Neural cell (in vitro differentiated cells): ENCODE measurements around the gene VPS8. TPM values are rescaled to one million over a fixed set of nuclear protein-coding genes. Genes with fewer than 3 reads are reported as not detected.
"Not testable (repeated sequence)": the region's sequence is repeated elsewhere in the genome, so short reads cannot be mapped to it uniquely, and the experiment has no call there.

Experiments used
- H2AFZ ChIP-seq: fragments of 200-600, 300-800 bp; sonication (generic), shearing (Covaris generic); 2 replicates; pipeline ENCODE4 v1.6.0; 2014; ENCODE audit warnings: low read depth, mild to moderate bottlenecking, antibody characterized with exemption, low read length, moderate library complexity
- H3F3A ChIP-seq: fragments of 200-600 bp; shearing (Covaris generic); 2 replicates; pipeline ENCODE4 v1.6.1; 2016; ENCODE audit warnings: mild to moderate bottlenecking, moderate library complexity, mixed read lengths, antibody characterized with exemption, low read length; ENCODE audit not compliant: insufficient read depth, poor library complexity, severe bottlenecking
- H3K27ac ChIP-seq: fragments of 200-600, 300-800 bp; sonication (generic), shearing (Covaris generic); 2 replicates; pipeline ENCODE4 v1.5.1; 2014; ENCODE audit warnings: mild to moderate bottlenecking, low read length, moderate library complexity
- H3K27me3 ChIP-seq: fragments of 300-800, 200-600 bp; sonication (generic), shearing (Covaris generic); 2 replicates; pipeline ENCODE4 v1.6.0; 2014; ENCODE audit warnings: mild to moderate bottlenecking, low read depth, low read length, moderate library complexity; ENCODE audit not compliant: insufficient read depth
- H3K36me3 ChIP-seq: fragments of 300-800, 200-600 bp; sonication (generic), shearing (Covaris generic); 2 replicates; pipeline ENCODE4 v1.5.1; 2014; ENCODE audit warnings: mild to moderate bottlenecking, antibody characterized with exemption, low read length, moderate library complexity; ENCODE audit not compliant: insufficient read depth
- H3K4me2 ChIP-seq: fragments of 300-800, 200-600 bp; sonication (generic), shearing (Covaris generic); 2 replicates; pipeline ENCODE4 v1.6.0; 2014; ENCODE audit warnings: mild to moderate bottlenecking, low read length
- H3K4me3 ChIP-seq: fragments of 300-800, 200-600 bp; sonication (generic), shearing (Covaris generic); 2 replicates; pipeline ENCODE4 v1.5.1; 2014; ENCODE audit warnings: mild to moderate bottlenecking, low read length, moderate library complexity
- H3K79me2 ChIP-seq: fragments of 200-600 bp; shearing (Covaris generic); replicated peaks from 2 replicates; pipeline ENCODE4 v1.6.0; 2014; ENCODE audit warnings: mild to moderate bottlenecking, low read length, moderate library complexity; ENCODE audit not compliant: insufficient read depth
- H3K9ac ChIP-seq: fragments of 300-800, 200-600 bp; sonication (generic), shearing (Covaris generic); 2 replicates; pipeline ENCODE4 v1.6.1; 2016; ENCODE audit warnings: mild to moderate bottlenecking, low read length, mixed read lengths
- H3K9me2 ChIP-seq: fragments of 200-600 bp; shearing (Covaris generic); 2 replicates; pipeline ENCODE4 v1.6.1; 2016; ENCODE audit warnings: mild to moderate bottlenecking, low read length, mixed read lengths; ENCODE audit not compliant: insufficient read depth
- H3K9me3 ChIP-seq: fragments of 200-600, 300-800 bp; sonication (generic), shearing (Covaris generic); 2 replicates; pipeline ENCODE4 v1.6.1; 2016; ENCODE audit warnings: mild to moderate bottlenecking, mixed run types, low read length, moderate library complexity, mixed read lengths
- H4K20me1 ChIP-seq: fragments of 200-600 bp; shearing (Covaris generic); 2 replicates; pipeline ENCODE4 v1.6.1; 2016; ENCODE audit warnings: mild to moderate bottlenecking, mixed run types; ENCODE audit not compliant: insufficient read depth
- EP300 ChIP-seq: fragments of 450-650 bp; conservative IDR thresholded peaks from 2 replicates; pipeline ENCODE4 v1.6.1; 2014; ENCODE audit warnings: antibody characterized with exemption, mild to moderate bottlenecking, moderate library complexity; ENCODE audit not compliant: poor library complexity, severe bottlenecking
- EZH2 ChIP-seq: fragments of 200-600, 300-800 bp; shearing (Covaris generic), sonication (generic); IDR thresholded peaks from 2 replicates; pipeline ENCODE4 v1.6.1; 2014; ENCODE audit warnings: antibody characterized with exemption, low read length, borderline replicate concordance, mild to moderate bottlenecking; ENCODE audit not compliant: insufficient read depth, poor library complexity, severe bottlenecking
- MXI1 ChIP-seq: fragments of 450-650 bp; conservative IDR thresholded peaks from 2 replicates; pipeline ENCODE4 v1.6.1; 2014; ENCODE audit warnings: antibody characterized with exemption, mild to moderate bottlenecking; ENCODE audit not compliant: poor library complexity, severe bottlenecking
- POLR2AphosphoS5 ChIP-seq: IDR thresholded peaks from 2 replicates; pipeline ENCODE4 v1.6.1; 2012
- RAD21 ChIP-seq: fragments of 450-650 bp; conservative IDR thresholded peaks from 2 replicates; pipeline ENCODE4 v1.6.1; 2014; ENCODE audit warnings: antibody characterized with exemption, mild to moderate bottlenecking, moderate library complexity
- SMC3 ChIP-seq: fragments of 450-650 bp; conservative IDR thresholded peaks from 2 replicates; pipeline ENCODE4 v1.6.1; 2014; ENCODE audit warnings: antibody characterized with exemption, mild to moderate bottlenecking, moderate library complexity; ENCODE audit not compliant: poor library complexity
- TAF1 ChIP-seq: IDR thresholded peaks from 2 replicates; pipeline ENCODE4 v1.6.1; 2012; ENCODE audit warnings: low read depth
- polyA plus RNA-seq: library from polyadenylated mRNA; depleted of rRNA; stranded (reverse); fragments of >200 nt; gene quantifications from 2 replicates; pipeline ENCODE4 v1.2.3, GENCODE V29; 2014
- TF ChIP-seq, protein P1 (sequence below): fragments of 450-650 bp; IDR thresholded peaks from 2 replicates; pipeline ENCODE4 v1.5.1; 2014; ENCODE audit warnings: antibody characterized with exemption, mild to moderate bottlenecking, moderate library complexity; ENCODE audit not compliant: poor library complexity, severe bottlenecking
- TF ChIP-seq, protein P2 (sequence below): IDR thresholded peaks from 2 replicates; pipeline ENCODE4 v1.6.1; 2012; ENCODE audit warnings: borderline replicate concordance

Gene VPS8
- polyA plus RNA-seq, 1 donor from 2014 or later, result 146 TPM

DNA sequence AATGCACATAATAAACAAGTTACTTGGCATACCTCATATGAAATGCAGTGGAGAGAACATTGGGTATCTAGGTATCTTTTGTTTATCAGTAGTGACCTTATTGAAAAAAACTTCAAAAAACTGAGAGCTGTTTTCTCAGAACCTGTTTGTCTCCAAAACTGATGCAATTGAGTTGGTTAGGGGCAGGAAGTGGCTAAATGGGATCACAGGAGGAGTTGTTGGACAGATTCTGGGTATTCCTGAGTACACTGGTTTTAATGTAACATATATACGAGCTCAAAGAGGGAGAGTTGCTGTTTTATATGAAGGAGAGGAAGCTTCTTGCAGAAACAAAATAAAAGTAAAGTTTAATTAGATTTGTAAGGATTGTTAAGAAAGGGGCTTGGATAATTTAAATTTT, 181.4 kb downstream of the VPS8 start:
- Histone ChIP-seq H3K9me2 (no peaks in the 10 kb centered on the region), H3F3A (no peaks in the 10 kb centered on the region), H3K9me3 (no peaks in the 10 kb centered on the region), H3K27ac (no peak overlapping the region), H3K36me3 (peaks cover 7% of the 10 kb centered on the region), H4K20me1 (no peaks in the 10 kb centered on the region), H2AFZ (no peak overlapping the region), H3K4me3 (no peak overlapping the region), H3K79me2 (no peaks in the 10 kb centered on the region), H3K4me2 (no peak overlapping the region), H3K27me3 (no peaks in the 10 kb centered on the region), H3K9ac (no peak overlapping the region)
- TF ChIP-seq SMC3 (no peak), MXI1 (no peak), EZH2 (no peak), TAF1 (no peak), RAD21 (no peak), POLR2AphosphoS5 (no peak), EP300 (no peak)
- TF ChIP-seq, protein P1, sequence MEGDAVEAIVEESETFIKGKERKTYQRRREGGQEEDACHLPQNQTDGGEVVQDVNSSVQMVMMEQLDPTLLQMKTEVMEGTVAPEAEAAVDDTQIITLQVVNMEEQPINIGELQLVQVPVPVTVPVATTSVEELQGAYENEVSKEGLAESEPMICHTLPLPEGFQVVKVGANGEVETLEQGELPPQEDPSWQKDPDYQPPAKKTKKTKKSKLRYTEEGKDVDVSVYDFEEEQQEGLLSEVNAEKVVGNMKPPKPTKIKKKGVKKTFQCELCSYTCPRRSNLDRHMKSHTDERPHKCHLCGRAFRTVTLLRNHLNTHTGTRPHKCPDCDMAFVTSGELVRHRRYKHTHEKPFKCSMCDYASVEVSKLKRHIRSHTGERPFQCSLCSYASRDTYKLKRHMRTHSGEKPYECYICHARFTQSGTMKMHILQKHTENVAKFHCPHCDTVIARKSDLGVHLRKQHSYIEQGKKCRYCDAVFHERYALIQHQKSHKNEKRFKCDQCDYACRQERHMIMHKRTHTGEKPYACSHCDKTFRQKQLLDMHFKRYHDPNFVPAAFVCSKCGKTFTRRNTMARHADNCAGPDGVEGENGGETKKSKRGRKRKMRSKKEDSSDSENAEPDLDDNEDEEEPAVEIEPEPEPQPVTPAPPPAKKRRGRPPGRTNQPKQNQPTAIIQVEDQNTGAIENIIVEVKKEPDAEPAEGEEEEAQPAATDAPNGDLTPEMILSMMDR, result no peak
- TF ChIP-seq, protein P2, sequence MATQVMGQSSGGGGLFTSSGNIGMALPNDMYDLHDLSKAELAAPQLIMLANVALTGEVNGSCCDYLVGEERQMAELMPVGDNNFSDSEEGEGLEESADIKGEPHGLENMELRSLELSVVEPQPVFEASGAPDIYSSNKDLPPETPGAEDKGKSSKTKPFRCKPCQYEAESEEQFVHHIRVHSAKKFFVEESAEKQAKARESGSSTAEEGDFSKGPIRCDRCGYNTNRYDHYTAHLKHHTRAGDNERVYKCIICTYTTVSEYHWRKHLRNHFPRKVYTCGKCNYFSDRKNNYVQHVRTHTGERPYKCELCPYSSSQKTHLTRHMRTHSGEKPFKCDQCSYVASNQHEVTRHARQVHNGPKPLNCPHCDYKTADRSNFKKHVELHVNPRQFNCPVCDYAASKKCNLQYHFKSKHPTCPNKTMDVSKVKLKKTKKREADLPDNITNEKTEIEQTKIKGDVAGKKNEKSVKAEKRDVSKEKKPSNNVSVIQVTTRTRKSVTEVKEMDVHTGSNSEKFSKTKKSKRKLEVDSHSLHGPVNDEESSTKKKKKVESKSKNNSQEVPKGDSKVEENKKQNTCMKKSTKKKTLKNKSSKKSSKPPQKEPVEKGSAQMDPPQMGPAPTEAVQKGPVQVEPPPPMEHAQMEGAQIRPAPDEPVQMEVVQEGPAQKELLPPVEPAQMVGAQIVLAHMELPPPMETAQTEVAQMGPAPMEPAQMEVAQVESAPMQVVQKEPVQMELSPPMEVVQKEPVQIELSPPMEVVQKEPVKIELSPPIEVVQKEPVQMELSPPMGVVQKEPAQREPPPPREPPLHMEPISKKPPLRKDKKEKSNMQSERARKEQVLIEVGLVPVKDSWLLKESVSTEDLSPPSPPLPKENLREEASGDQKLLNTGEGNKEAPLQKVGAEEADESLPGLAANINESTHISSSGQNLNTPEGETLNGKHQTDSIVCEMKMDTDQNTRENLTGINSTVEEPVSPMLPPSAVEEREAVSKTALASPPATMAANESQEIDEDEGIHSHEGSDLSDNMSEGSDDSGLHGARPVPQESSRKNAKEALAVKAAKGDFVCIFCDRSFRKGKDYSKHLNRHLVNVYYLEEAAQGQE, result no peak

GRCh38 chr3:185003876-185004275, 191.9 kb downstream of the VPS8 start:
- not testable (repeated sequence) for H3K79me2 ChIP-seq, H3K4me3 ChIP-seq, H2AFZ ChIP-seq, H3K9ac ChIP-seq, H3K4me2 ChIP-seq, H3F3A ChIP-seq, H3K9me2 ChIP-seq, H3K36me3 ChIP-seq, H3K9me3 ChIP-seq, H4K20me1 ChIP-seq, H3K27me3 ChIP-seq, H3K27ac ChIP-seq

GRCh38 chr3:185009650-185010049, 197.7 kb downstream of the VPS8 start:
- Histone ChIP-seq H3K4me3 (no peak overlapping the region), H3K27ac (no peak overlapping the region), H3K9me2 (no peaks in the 10 kb centered on the region), H3F3A (no peaks in the 10 kb centered on the region), H2AFZ (no peak overlapping the region), H3K9ac (no peak overlapping the region), H4K20me1 (no peaks in the 10 kb centered on the region), H3K79me2 (no peaks in the 10 kb centered on the region), H3K4me2 (no peak overlapping the region), H3K27me3 (no peaks in the 10 kb centered on the region), H3K9me3 (no peaks in the 10 kb centered on the region), H3K36me3 (no peaks in the 10 kb centered on the region)
- TF ChIP-seq SMC3 (no peak), EZH2 (no peak), POLR2AphosphoS5 (no peak), MXI1 (no peak), TAF1 (no peak), EP300 (no peak), RAD21 (no peak)
- TF ChIP-seq, protein P2, result no peak
- TF ChIP-seq, protein P1, result no peak
